Iris pigment epithelial cell (primary cell): ENCODE results near the gene DHRS7B.
"Not testable (repeated sequence)": the region's sequence is repeated elsewhere in the genome, so short reads cannot be mapped to it uniquely, and the experiment has no call there.

Experiments
- DNase-seq: peaks from one replicate; pipeline ENCODE4 v3.0.0-alpha.2; 2011; ENCODE audit warnings: low read depth

The DHRS7B gene

GRCh38 chr17:21108651-21109050, 18.1 kb upstream of the DHRS7B start:
- DNase-seq = no peak

- no peak for DNase-seq
Measured at GRCh38 chr17:21113049-21113690, 13.6 kb upstream of the DHRS7B start.

- no peak for DNase-seq
Measured at GRCh38 chr17:21113716-21114115, 13.0 kb upstream of the DHRS7B start.

GRCh38 chr17:21114791-21115190, 12.0 kb upstream of the DHRS7B start:
- not testable (repeated sequence) for DNase-seq

GRCh38 chr17:21119247-21119918, 7.4 kb upstream of the DHRS7B start:
- DNase-seq = peak; percentile 56

- no peak for DNase-seq
Measured at GRCh38 chr17:21119919-21120249, 6.9 kb upstream of the DHRS7B start.

- DNase-seq = no peak
Measured at GRCh38 chr17:21124086-21124485, 2.7 kb upstream of the DHRS7B start.

- not testable (repeated sequence) for DNase-seq
Measured at GRCh38 chr17:21124517-21124916, 2.2 kb upstream of the DHRS7B start.

GRCh38 chr17:21125862-21126261, 902 bp upstream of the DHRS7B start:
- DNase-seq = no peak

- peak; percentile 4 for DNase-seq
Measured at GRCh38 chr17:21127509-21128077, 829 bp downstream of the DHRS7B start.

GRCh38 chr17:21129023-21129681, 2.4 kb downstream of the DHRS7B start:
- DNase-seq = peak; percentile 64

GRCh38 chr17:21131137-21131536, 4.4 kb downstream of the DHRS7B start:
- DNase-seq = no peak

- DNase-seq = no peak
Measured at GRCh38 chr17:21132428-21132827, 5.7 kb downstream of the DHRS7B start.

GRCh38 chr17:21134559-21134958, 7.8 kb downstream of the DHRS7B start:
- DNase-seq = no peak

GRCh38 chr17:21140911-21141310, 14.1 kb downstream of the DHRS7B start:
- no peak for DNase-seq

- DNase-seq = no peak
Measured at GRCh38 chr17:21141331-21141730, 14.6 kb downstream of the DHRS7B start.

GRCh38 chr17:21142065-21142464, 15.3 kb downstream of the DHRS7B start:
- not testable (repeated sequence) for DNase-seq

GRCh38 chr17:21143695-21144094, 16.9 kb downstream of the DHRS7B start:
- DNase-seq = no peak

GRCh38 chr17:21144299-21144698, 17.5 kb downstream of the DHRS7B start:
- not testable (repeated sequence) for DNase-seq

GRCh38 chr17:21146362-21147015, 19.7 kb downstream of the DHRS7B start:
- no peak for DNase-seq

- no peak for DNase-seq
Measured at GRCh38 chr17:21149621-21150020, 22.9 kb downstream of the DHRS7B start.

- DNase-seq = no peak
Measured at GRCh38 chr17:21152731-21153130, 26.0 kb downstream of the DHRS7B start.
